HCT116 (cell line): ENCODE measurements around the gene LRRC4B. TPM values are rescaled to one million over a fixed set of nuclear protein-coding genes. Genes with fewer than 3 reads are reported as not detected.
A peak's percentile ranks its signal among the peaks of the same experiment; 100 is the strongest.

ENCODE experiments used
- ATAC-seq: fragments of 200-7000 bp; cut with Tn5 transposase; 2 replicates; pipeline ENCODE4 v1.9.1; 2020; ENCODE audit warnings: mild to moderate bottlenecking, moderate library complexity
- BruUV-seq: library from RNA; stranded (reverse); fragments of 400-500 nt; replicated peaks from 2 replicates; lab custom pipeline; 2021; lab: Mats Ljungman, UMichigan
- CTCF ChIA-PET: fragments of 300-600 bp; sonication (Branson Sonifier 250); formaldehyde crosslinking; loops from one replicate; lab custom pipeline; 2021; ENCODE audit warnings: antibody characterized with exemption; lab: Charles Lee
- POLR2A ChIA-PET: fragments of 300-600, 350-600 bp; sonication (Branson Sonifier 250); formaldehyde crosslinking; loops from one replicate; lab custom pipeline; 2021; ENCODE audit warnings: antibody characterized with exemption; lab: Charles Lee
- RAD21 ChIA-PET, 2 experiments: fragments of 300-600 bp; sonication (Branson Sonifier 250); formaldehyde crosslinking; loops; one replicate each; lab custom pipeline; 2023; ENCODE audit warnings: low total read pairs in 2 of 2; ENCODE audit not compliant: uncharacterized antibody in 2 of 2, unreplicated experiment in 2 of 2, low non-redundant PET in 1 of 2; lab: Charles Lee
- DNase-seq: peaks from one replicate; pipeline ENCODE4 v3.0.0-alpha.2; 2010; ENCODE audit warnings: low read depth, low spot score
- H2AFZ ChIP-seq: fragments of 200-600 bp; shearing (Covaris generic), sonication (generic); 2 replicates; pipeline ENCODE4 v1.6.1; 2017; ENCODE audit warnings: low read depth, mixed run types, mixed read lengths, antibody characterized with exemption, low read length; ENCODE audit not compliant: poor library complexity, severe bottlenecking
- H3K27ac ChIP-seq: 2 replicates; pipeline ENCODE4 v1.5.1; 2012; ENCODE audit warnings: low read depth, low read length
- H3K27me3 ChIP-seq: fragments of 200-600 bp; sonication (generic); 2 replicates; pipeline ENCODE4 v1.6.1; 2016; ENCODE audit warnings: mixed run types, low read length, mixed read lengths; ENCODE audit not compliant: insufficient read depth
- H3K36me3 ChIP-seq, 2 experiments: fragments of 200-500 bp in 1 of 2; fragments of 200-600 bp in 1 of 2; sonication (Bioruptor generic) in 1 of 2; sonication (generic) in 1 of 2; 2 replicates each; pipeline versions ENCODE4 v1.5.1 to v1.6.1; 2014 to 2016; ENCODE audit warnings: low read length in 2 of 2, inconsistent platforms in 1 of 2, mixed read lengths in 1 of 2, mixed run types in 1 of 2; ENCODE audit not compliant: insufficient read depth in 2 of 2, control insufficient read depth in 1 of 2
- H3K4me1 ChIP-seq, 2 experiments: fragments of 200-600 bp in 1 of 2; sonication (generic) in 1 of 2; 2 replicates each; pipeline versions ENCODE4 v1.5.1 to v1.6.1; 2012 to 2017; ENCODE audit warnings: low read length in 2 of 2, inconsistent platforms in 1 of 2, mild to moderate bottlenecking in 1 of 2, mixed read lengths in 1 of 2, mixed run types in 1 of 2, moderate library complexity in 1 of 2; ENCODE audit not compliant: insufficient read depth in 2 of 2, control insufficient read depth in 1 of 2
- H3K4me2 ChIP-seq: fragments of 200-600 bp; sonication (generic); 2 replicates; pipeline ENCODE4 v1.6.1; 2017; ENCODE audit warnings: mixed run types, low read length, mixed read lengths
- H3K4me3 ChIP-seq, 2 experiments: fragments of 200-600 bp in 1 of 2; sonication (generic) in 1 of 2; replicated peaks in 1 of 2; 2 replicates each; pipeline ENCODE4 v1.5.1; 2011 to 2016; ENCODE audit warnings: low read length in 2 of 2, control low read depth in 1 of 2, low read depth in 1 of 2, mild to moderate bottlenecking in 1 of 2, mixed read lengths in 1 of 2, mixed run types in 1 of 2
- H3K79me2 ChIP-seq: fragments of 200-600 bp; sonication (generic); 2 replicates; pipeline ENCODE4 v1.6.1; 2017; ENCODE audit warnings: mild to moderate bottlenecking, mixed run types, low read length, moderate library complexity, mixed read lengths; ENCODE audit not compliant: insufficient read depth
- H3K9ac ChIP-seq: fragments of 200-600 bp; sonication (generic); 2 replicates; pipeline ENCODE4 v1.6.1; 2016; ENCODE audit warnings: low read length, mixed read lengths
- H3K9me2 ChIP-seq: fragments of 200-600 bp; sonication (generic), shearing (Covaris generic); 2 replicates; pipeline ENCODE4 v1.6.1; 2017; ENCODE audit warnings: mixed run types, mild to moderate bottlenecking, moderate library complexity; ENCODE audit not compliant: insufficient read depth
- H3K9me3 ChIP-seq, 2 experiments: fragments of 200-500 bp in 1 of 2; fragments of 200-600 bp in 1 of 2; sonication (Bioruptor generic) in 1 of 2; sonication (generic) in 1 of 2; 2 replicates each; pipeline ENCODE4 v1.6.1; 2014 to 2017; ENCODE audit warnings: low read length in 2 of 2, mixed read lengths in 2 of 2, inconsistent platforms in 1 of 2, low read depth in 1 of 2, mild to moderate bottlenecking in 1 of 2, mixed run types in 1 of 2, moderate library complexity in 1 of 2; ENCODE audit not compliant: control insufficient read depth in 1 of 2, insufficient read depth in 1 of 2
- H4K20me1 ChIP-seq: fragments of 200-600 bp; sonication (generic), shearing (Covaris generic); 2 replicates; pipeline ENCODE4 v1.6.1; 2017; ENCODE audit warnings: mixed run types, mild to moderate bottlenecking, moderate library complexity; ENCODE audit not compliant: insufficient read depth
- CEBPB ChIP-seq: IDR thresholded peaks from 2 replicates; pipeline ENCODE4 v1.6.1; 2012; ENCODE audit warnings: low read depth
- CTCF ChIP-seq, 3 experiments: fragments of 200-600 bp in 1 of 3; sonication (generic) in 1 of 3; IDR thresholded peaks in 2 of 3; conservative IDR thresholded peaks in 1 of 3; 2 replicates each; pipeline ENCODE4 v1.5.1; 2012 to 2017; ENCODE audit warnings: low read depth in 2 of 3, low read length in 2 of 3, antibody characterized with exemption in 1 of 3, borderline replicate concordance in 1 of 3, control low read depth in 1 of 3, mild to moderate bottlenecking in 1 of 3, mixed read lengths in 1 of 3, mixed run types in 1 of 3, moderate library complexity in 1 of 3; ENCODE audit not compliant: insufficient read depth in 1 of 3
- EZH2phosphoT487 ChIP-seq: fragments of 200-600 bp; IDR thresholded peaks from 2 replicates; pipeline ENCODE4 v1.6.1; 2018; ENCODE audit warnings: antibody characterized with exemption, borderline replicate concordance
- FOSL1 ChIP-seq: IDR thresholded peaks from 2 replicates; pipeline ENCODE4 v1.6.1; 2012; ENCODE audit warnings: low read depth
- MAX ChIP-seq: IDR thresholded peaks from 2 replicates; pipeline ENCODE4 v1.6.1; 2012
- POLR2A ChIP-seq: IDR thresholded peaks from 2 replicates; pipeline ENCODE4 v1.7.0; 2011; ENCODE audit warnings: borderline replicate concordance; ENCODE audit not compliant: insufficient read depth, insufficient read length; ENCODE audit errors: extremely low read depth
- POLR2AphosphoS5 ChIP-seq: IDR thresholded peaks from 2 replicates; pipeline ENCODE4 v1.6.1; 2011; ENCODE audit warnings: mild to moderate bottlenecking, low read depth, low read length, moderate library complexity
- RAD21 ChIP-seq: IDR thresholded peaks from 2 replicates; pipeline ENCODE4 v1.6.1; 2012; ENCODE audit warnings: low read depth, mild to moderate bottlenecking
- SRF ChIP-seq: IDR thresholded peaks from 2 replicates; pipeline ENCODE4 v1.6.1; 2012; ENCODE audit warnings: low read depth
- ZNF274 ChIP-seq: fragments of 200-500 bp; sonication (Bioruptor generic); IDR thresholded peaks from 2 replicates; pipeline ENCODE4 v1.6.1; 2014; ENCODE audit warnings: mild to moderate bottlenecking, low read depth, low read length, inconsistent platforms
- intact Hi-C: fragments of 100-400 bp; cut with micrococcal nuclease; formaldehyde crosslinking; loops from 2 replicates; pipeline ENCODE4 v1.10.0; 2022
- total RNA-seq: library from RNA; stranded (reverse); gene quantifications from one replicate; pipeline ENCODE4 v1.2.1, GENCODE V29; 2021; ENCODE audit not compliant: unreplicated experiment

LRRC4B gene
- total RNA-seq, 1 experiment from 2014 or later, result 0.89 TPM

DNA sequence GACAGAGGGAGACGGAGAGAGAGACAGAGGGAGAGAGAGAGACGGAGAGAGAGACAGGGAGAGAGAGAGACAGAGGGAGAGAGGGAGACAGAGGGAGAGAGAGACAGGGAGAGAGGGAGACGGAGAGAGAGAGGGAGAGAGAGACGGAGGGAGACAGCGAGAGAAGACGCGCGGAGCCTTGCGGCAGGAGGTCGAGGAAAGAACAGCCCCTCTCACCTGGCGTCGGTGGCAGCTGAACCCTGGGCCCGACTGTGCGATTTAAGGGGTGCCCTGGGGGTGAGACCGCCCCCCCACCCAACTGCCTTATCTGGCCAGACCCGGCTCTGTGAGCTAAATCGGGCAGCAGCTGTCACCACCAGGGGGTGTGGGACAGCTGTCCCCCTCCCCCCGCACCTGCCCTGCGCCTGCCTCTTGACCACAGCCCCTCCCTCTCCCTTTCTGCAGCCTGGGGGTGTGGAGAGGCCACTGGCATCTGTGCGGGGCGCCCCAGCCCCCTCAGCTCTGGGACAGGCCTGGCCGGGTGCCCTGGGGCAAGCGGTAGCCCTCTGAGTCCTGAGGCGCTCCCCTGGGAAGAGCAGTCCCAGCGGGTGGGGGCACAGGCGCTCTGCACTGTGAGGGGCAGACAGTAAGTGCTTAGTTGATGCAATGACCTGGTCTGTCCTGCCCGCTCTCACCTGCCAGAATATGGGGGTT lies 68.0 kb downstream of the LRRC4B start:
- Histone ChIP-seq H4K20me1 (no peaks in the 10 kb centered on the region), H3K9me3 (no peaks in the 10 kb centered on the region), H3K27me3 (no peaks in the 10 kb centered on the region), H3K9me2 (no peaks in the 10 kb centered on the region), H2AFZ (no peak overlapping the region), H3K79me2 (no peaks in the 10 kb centered on the region), H3K27ac (no peak overlapping the region), H3K4me2 (no peak overlapping the region), H3K36me3 (no peaks in the 10 kb centered on the region), H3K9ac (no peak overlapping the region), H3K4me1 (peaks cover 0 to 13% of the 10 kb centered on the region in 2 experiments; a peak in 3 of 4 replicates), H3K4me3 (no peak overlapping the region)
- no TSS peak for BruUV-seq
- ChIA-PET POLR2A (no interaction called here), RAD21 (no interaction called here), CTCF (no interaction called here)
- intact Hi-C loops, result no loop called here
- ATAC-seq (peak; percentile 62; the same call in 1 of the 2 replicates), DNase-seq (no peak)
- TF ChIP-seq CTCF (IDR thresholded peaks at IDR 0.05 in 2 of 3, conservative IDR thresholded peaks at IDR 0.05 in 1 of 3; ENCODE audit: borderline replicate concordance in 1 of 3, insufficient read depth in 1 of 3, low read depth in 2 of 3, low read length in 2 of 3) (peak in 2 of 3 experiments; percentile 14 to 32; a peak in 3 of 6 replicates), POLR2AphosphoS5 (no peak)

GRCh38 chr19:50498219-50499056 lies 69.8 kb downstream of the LRRC4B start:
- Histone ChIP-seq H3K9me3 (no peaks in the 10 kb centered on the region), H3K9ac (no peak overlapping the region), H3K9me2 (no peaks in the 10 kb centered on the region), H3K4me3 (no peak overlapping the region), H3K4me1 (peaks cover 0 to 13% of the 10 kb centered on the region in 2 experiments; a peak in 3 of 4 replicates), H3K27ac (no peak overlapping the region), H2AFZ (no peak overlapping the region), H3K4me2 (no peak overlapping the region), H3K36me3 (no peaks in the 10 kb centered on the region), H4K20me1 (no peaks in the 10 kb centered on the region), H3K27me3 (no peaks in the 10 kb centered on the region), H3K79me2 (no peaks in the 10 kb centered on the region)
- ChIA-PET POLR2A (no interaction called here), CTCF (no interaction called here), RAD21 (no interaction called here)
- intact Hi-C loops, result no loop called here
- ATAC-seq, result no peak
- DNase-seq, result no peak
- BruUV-seq, result no TSS peak
- TF ChIP-seq ZNF274, result no peak
- TF ChIP-seq EZH2phosphoT487, result no peak
- TF ChIP-seq POLR2A, result no peak
- no peak for TF ChIP-seq MAX
- no peak for TF ChIP-seq CEBPB
- TF ChIP-seq POLR2AphosphoS5, result no peak
- TF ChIP-seq SRF, result no peak
- no peak for TF ChIP-seq CTCF (IDR thresholded peaks at IDR 0.05 in 2 of 3, conservative IDR thresholded peaks at IDR 0.05 in 1 of 3; ENCODE audit: borderline replicate concordance in 1 of 3, insufficient read depth in 1 of 3, low read depth in 2 of 3, low read length in 2 of 3)
- TF ChIP-seq FOSL1, result no peak
- no peak for TF ChIP-seq RAD21
